ENCODE data around the gene KCND2. TPM values are rescaled to one million over a fixed set of nuclear protein-coding genes. Genes with fewer than 3 reads are reported as not detected.

Gene KCND2
- total RNA-seq, 2 experiments from 2014 or later, result not detected

- Histone ChIP-seq H3K4me2 (ENCODE audit: low read length) (no peak overlapping the region), H4K20me1 (ENCODE audit: insufficient read depth, low read length) (no peaks in the 10 kb centered on the region), H3K79me2 (ENCODE audit: insufficient read depth, low read depth, low read length) (no peaks in the 10 kb centered on the region), H3K9me3 (ENCODE audit: low read length) (no peaks in the 10 kb centered on the region), H2AFZ (ENCODE audit: low read length) (no peak overlapping the region), H3K9me2 (ENCODE audit: insufficient read depth, low read length) (no peaks in the 10 kb centered on the region), H3K36me3 (ENCODE audit: insufficient read depth, low read length) (no peaks in the 10 kb centered on the region), H3K27ac (ENCODE audit: low read depth, low read length, poor library complexity, severe bottlenecking) (no peak overlapping the region), H3K4me1 (ENCODE audit: insufficient read depth, low read length, poor library complexity, severe bottlenecking) (no peaks in the 10 kb centered on the region), H3K4me3 (ENCODE audit: low read depth, low read length, poor library complexity, severe bottlenecking) (no peak overlapping the region)
- intact Hi-C loops (cut with micrococcal nuclease; ENCODE audit: unreplicated experiment), result no loop called here
- CTCF ChIA-PET (ENCODE audit: unreplicated experiment), result no interaction called here
- BruUV-seq (replicated peaks), result no TSS peak
- no peak for DNase-seq (ENCODE audit: low spot score)
- TF ChIP-seq CTCF (conservative IDR thresholded peaks at IDR 0.05; ENCODE audit: low read length), result no peak
- TF ChIP-seq EZH2phosphoT487 (IDR thresholded peaks at IDR 0.05; ENCODE audit: borderline replicate concordance, low read depth, low read length), result no peak
- POLR2A ChIA-PET, result no interaction called here
These were observed 342.7 kb downstream of the KCND2 start for GRCh38 chr7:120615703-120616102.

GRCh38 chr7:120617275-120617674 lies 344.3 kb downstream of the KCND2 start:
- Histone ChIP-seq H3K27ac (ENCODE audit: low read depth, low read length, poor library complexity, severe bottlenecking) (no peak overlapping the region), H3K4me3 (ENCODE audit: low read depth, low read length, poor library complexity, severe bottlenecking) (no peak overlapping the region), H3K4me1 (ENCODE audit: insufficient read depth, low read length, poor library complexity, severe bottlenecking) (no peaks in the 10 kb centered on the region), H2AFZ (ENCODE audit: low read length) (no peak overlapping the region), H3K9me3 (ENCODE audit: low read length) (no peaks in the 10 kb centered on the region), H3K4me2 (ENCODE audit: low read length) (no peak overlapping the region), H3K36me3 (ENCODE audit: insufficient read depth, low read length) (no peaks in the 10 kb centered on the region), H3K79me2 (ENCODE audit: insufficient read depth, low read depth, low read length) (no peaks in the 10 kb centered on the region), H3K9me2 (ENCODE audit: insufficient read depth, low read length) (no peaks in the 10 kb centered on the region), H4K20me1 (ENCODE audit: insufficient read depth, low read length) (no peaks in the 10 kb centered on the region)
- TF ChIP-seq EZH2phosphoT487 (IDR thresholded peaks at IDR 0.05; ENCODE audit: borderline replicate concordance, low read depth, low read length), result no peak
- no peak for TF ChIP-seq CTCF (conservative IDR thresholded peaks at IDR 0.05; ENCODE audit: low read length)
- no peak for DNase-seq (ENCODE audit: low spot score)
- BruUV-seq (replicated peaks), result no TSS peak
- intact Hi-C loops (cut with micrococcal nuclease; ENCODE audit: unreplicated experiment), result no loop called here
- ChIA-PET POLR2A (no interaction called here), CTCF (ENCODE audit: unreplicated experiment) (no interaction called here)

GRCh38 chr7:120628251-120628650 lies 355.3 kb downstream of the KCND2 start:
- no peak overlapping the region for H3K4me2 ChIP-seq (ENCODE audit: low read length)
- no peaks in the 10 kb centered on the region for H3K79me2 ChIP-seq (ENCODE audit: insufficient read depth, low read depth, low read length)
- H3K4me1 ChIP-seq (ENCODE audit: insufficient read depth, low read length, poor library complexity, severe bottlenecking), result no peaks in the 10 kb centered on the region
- H2AFZ ChIP-seq (ENCODE audit: low read length), result no peak overlapping the region
- TF ChIP-seq EZH2phosphoT487 (IDR thresholded peaks at IDR 0.05; ENCODE audit: borderline replicate concordance, low read depth, low read length), result no peak
- no peak for TF ChIP-seq CTCF (conservative IDR thresholded peaks at IDR 0.05; ENCODE audit: low read length)
- no peaks in the 10 kb centered on the region for H3K9me2 ChIP-seq (ENCODE audit: insufficient read depth, low read length)
- no peak overlapping the region for H3K4me3 ChIP-seq (ENCODE audit: low read depth, low read length, poor library complexity, severe bottlenecking)
- no peak for DNase-seq (ENCODE audit: low spot score)
- POLR2A ChIA-PET, result no interaction called here
- H3K9me3 ChIP-seq (ENCODE audit: low read length), result no peaks in the 10 kb centered on the region
- intact Hi-C loops (cut with micrococcal nuclease; ENCODE audit: unreplicated experiment), result no loop called here
- BruUV-seq (replicated peaks), result no TSS peak
- no peaks in the 10 kb centered on the region for H4K20me1 ChIP-seq (ENCODE audit: insufficient read depth, low read length)
- no peaks in the 10 kb centered on the region for H3K36me3 ChIP-seq (ENCODE audit: insufficient read depth, low read length)
- CTCF ChIA-PET (ENCODE audit: unreplicated experiment), result no interaction called here
- H3K27ac ChIP-seq (ENCODE audit: low read depth, low read length, poor library complexity, severe bottlenecking), result no peak overlapping the region
